Smooth muscle cell of trachea (primary cell): ENCODE measurements around the gene ZNF646. TPM values are rescaled to one million over a fixed set of nuclear protein-coding genes. Genes with fewer than 3 reads are reported as not detected.

ENCODE experiments used
- total RNA-seq: library from RNA; depleted of rRNA; stranded (reverse); fragments of >200 nt; gene quantifications from 2 replicates; pipeline ENCODE4 v1.2.1, GENCODE V29; 2014

The ZNF646 gene, protein sequence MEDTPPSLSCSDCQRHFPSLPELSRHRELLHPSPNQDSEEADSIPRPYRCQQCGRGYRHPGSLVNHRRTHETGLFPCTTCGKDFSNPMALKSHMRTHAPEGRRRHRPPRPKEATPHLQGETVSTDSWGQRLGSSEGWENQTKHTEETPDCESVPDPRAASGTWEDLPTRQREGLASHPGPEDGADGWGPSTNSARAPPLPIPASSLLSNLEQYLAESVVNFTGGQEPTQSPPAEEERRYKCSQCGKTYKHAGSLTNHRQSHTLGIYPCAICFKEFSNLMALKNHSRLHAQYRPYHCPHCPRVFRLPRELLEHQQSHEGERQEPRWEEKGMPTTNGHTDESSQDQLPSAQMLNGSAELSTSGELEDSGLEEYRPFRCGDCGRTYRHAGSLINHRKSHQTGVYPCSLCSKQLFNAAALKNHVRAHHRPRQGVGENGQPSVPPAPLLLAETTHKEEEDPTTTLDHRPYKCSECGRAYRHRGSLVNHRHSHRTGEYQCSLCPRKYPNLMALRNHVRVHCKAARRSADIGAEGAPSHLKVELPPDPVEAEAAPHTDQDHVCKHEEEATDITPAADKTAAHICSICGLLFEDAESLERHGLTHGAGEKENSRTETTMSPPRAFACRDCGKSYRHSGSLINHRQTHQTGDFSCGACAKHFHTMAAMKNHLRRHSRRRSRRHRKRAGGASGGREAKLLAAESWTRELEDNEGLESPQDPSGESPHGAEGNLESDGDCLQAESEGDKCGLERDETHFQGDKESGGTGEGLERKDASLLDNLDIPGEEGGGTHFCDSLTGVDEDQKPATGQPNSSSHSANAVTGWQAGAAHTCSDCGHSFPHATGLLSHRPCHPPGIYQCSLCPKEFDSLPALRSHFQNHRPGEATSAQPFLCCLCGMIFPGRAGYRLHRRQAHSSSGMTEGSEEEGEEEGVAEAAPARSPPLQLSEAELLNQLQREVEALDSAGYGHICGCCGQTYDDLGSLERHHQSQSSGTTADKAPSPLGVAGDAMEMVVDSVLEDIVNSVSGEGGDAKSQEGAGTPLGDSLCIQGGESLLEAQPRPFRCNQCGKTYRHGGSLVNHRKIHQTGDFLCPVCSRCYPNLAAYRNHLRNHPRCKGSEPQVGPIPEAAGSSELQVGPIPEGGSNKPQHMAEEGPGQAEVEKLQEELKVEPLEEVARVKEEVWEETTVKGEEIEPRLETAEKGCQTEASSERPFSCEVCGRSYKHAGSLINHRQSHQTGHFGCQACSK (N-terminal part only)
- total RNA-seq, result 13.5 and 22.7 TPM in 2 replicates

DNA sequence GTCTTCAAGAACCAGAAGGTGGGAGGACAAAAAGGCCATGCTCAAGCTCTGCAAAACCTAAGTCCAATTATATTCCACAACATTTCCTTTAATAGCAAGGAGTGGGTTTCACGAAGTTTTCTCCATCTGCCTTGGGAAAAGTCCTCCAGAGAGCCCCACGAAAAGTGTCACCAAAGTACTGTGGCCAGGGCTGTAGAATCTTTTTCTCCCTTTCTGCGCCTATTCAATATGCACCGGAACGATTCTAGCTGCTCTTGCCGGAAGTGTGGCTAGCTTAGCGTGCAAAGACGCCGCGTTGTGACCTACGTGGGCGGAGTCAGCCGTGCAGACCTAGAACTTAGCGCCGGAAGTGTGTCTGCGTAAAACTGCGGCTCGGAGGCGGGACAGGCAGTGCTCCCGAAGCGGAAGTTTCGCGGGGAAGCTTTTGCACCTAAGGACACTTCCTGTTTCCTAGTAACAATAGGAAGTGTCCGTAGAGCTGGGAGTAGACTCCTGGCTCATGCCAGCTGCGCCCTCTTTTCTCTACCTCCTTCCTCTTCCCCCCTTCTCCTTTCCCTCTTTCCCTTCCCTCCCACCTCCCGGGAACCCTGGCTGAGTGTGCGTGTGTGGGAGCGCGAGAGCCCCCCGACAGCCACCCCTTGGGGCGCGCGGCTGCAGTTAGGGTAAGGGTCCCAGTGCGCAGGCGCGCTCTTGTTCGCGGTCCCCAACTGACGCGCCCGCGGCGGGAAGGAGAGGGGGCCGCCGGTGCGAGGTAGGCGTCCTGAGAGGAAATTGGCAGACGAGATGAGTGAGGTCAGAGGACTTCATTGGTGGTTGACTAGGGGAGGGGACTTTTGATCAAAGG lies at the start of gene ZNF646, which contains the start of gene ZNF668:
Gene ZNF646, plus strand, starts transcription at position 453 of the 844 bp plus-strand sequence. CDS start 1,903 bp downstream, outside the sequence.
Gene ZNF668, minus strand, starts transcription at position 271 of the 844 bp plus-strand sequence. CDS start 9,781 bp downstream, outside the sequence.

DNA sequence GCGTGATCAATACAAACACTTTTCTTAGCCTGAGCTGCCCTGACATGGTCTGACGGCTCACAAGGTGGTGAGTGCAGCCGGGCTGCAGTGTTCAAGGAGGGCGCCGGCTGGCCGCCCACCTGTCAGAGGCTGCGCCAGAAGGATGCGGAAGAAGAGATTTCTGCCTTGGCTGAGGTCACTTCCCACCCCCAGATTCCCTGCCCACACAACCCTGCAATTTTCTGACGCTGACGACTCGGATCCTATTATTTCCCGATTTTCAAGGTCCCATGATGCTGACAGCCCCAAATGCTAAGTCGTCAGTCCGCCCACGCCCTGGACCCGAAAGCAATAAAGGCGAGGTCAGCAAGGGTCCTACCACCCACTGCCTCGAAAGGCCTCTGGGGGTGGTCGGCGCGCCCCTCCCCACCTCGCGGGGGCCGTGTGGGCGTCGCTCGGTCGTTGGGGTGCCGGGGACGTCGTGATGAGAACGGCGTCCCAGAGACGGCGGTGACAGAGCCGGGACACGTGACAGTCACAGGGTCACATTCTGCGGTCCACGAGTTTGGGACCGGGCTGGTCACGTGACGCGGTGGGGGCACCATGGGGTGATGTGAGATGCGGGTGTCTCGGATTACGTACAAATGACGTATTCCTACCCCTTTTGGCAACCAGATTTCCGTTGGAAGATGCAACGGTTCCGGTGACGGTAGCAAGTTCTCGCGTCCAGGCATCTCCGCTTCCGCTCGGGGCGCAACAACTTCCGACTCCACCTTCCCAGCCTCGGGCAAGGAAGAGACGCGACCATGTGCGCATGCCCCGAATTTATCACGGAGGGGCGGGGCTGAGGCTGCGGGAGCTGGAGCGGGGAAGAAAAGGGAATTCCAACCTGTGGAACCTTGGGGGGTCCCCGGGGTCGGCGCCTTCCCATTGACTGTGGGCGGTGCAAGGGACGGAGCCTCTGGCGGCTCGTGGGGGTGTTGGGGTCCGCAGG lies 41.2 kb upstream of the ZNF646 start, which contains the start of gene STX4:
Gene STX4, plus strand, starts transcription at position 823 of the 973 bp plus-strand sequence. CDS start 248 bp downstream, outside the sequence.

DNA sequence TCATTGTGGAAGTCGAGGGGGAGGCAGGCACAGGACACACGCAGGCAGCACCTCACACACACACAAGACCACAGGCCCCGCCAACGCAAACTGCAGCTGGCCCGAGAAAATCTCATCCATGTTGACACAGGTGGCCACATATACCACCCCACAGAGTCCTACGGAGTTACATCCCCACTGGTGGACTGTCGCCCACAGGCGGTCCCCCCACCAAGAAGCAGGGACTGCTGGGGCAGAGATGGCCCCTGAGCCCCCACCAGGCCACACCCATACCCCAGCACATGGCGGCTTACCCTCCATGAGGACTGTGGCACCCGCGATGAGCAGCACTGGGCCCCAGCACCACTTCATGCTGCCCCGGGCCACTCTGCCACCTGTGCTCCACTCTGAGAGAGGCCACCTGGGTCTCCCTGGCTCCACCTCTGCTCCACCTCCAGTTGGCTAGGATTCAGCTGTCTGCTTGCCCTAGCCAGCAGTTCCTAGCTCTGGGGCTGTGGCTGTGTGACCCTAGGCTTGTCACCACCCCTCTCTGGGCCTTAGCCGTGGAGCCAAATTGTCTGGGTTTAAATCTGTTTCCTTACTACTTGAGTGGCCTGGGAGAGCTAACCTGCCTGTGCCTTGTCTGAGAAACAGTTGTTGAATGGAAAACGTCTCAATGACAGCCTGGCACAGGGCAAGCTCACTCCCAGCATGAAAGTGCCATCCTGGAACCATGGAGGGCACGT lies 14.4 kb downstream of the ZNF646 start, which contains the start of gene PRSS53:
Gene PRSS53, minus strand, starts transcription at position 485 of the 725 bp plus-strand sequence. Its CDS starts 134 bp downstream, at position 351.

DNA sequence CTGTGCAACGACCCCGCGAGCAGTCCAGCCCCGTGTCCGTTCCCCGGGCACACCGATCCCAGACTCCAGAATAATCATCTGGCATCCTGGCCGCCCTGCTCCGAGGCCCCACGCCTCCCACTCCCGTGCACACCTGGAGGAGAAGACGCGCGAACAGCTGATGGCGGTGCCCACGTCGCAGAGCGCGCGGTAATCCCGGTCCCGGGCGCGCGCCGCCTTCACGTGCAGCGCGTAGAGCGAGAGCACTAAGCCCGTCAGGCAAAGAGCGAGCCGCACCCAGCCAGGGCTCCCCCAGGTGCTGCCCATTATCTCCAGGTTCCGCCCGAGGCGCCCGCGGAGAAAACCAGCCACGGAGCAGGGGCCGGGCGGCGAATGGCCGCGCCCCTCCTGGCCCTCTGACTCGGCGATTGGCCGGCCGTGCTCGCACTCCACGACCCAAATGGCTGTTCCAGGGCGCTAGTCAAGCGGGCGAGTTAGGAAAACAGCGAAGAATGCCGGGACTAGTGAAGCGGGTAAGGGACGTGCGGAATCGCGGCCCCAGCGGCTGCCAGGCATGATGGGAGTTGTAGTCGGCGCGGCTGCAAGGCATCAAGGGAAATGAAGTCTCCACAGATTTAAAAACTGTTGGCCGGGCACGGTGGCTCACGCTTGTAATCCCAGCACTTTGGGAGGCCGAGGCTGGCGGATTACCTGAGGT lies 20.4 kb downstream of the ZNF646 start, which contains the start of gene VKORC1:
Gene VKORC1, minus strand, starts transcription at position 374 of the 697 bp plus-strand sequence. Its CDS starts 68 bp downstream, at position 306.

DNA sequence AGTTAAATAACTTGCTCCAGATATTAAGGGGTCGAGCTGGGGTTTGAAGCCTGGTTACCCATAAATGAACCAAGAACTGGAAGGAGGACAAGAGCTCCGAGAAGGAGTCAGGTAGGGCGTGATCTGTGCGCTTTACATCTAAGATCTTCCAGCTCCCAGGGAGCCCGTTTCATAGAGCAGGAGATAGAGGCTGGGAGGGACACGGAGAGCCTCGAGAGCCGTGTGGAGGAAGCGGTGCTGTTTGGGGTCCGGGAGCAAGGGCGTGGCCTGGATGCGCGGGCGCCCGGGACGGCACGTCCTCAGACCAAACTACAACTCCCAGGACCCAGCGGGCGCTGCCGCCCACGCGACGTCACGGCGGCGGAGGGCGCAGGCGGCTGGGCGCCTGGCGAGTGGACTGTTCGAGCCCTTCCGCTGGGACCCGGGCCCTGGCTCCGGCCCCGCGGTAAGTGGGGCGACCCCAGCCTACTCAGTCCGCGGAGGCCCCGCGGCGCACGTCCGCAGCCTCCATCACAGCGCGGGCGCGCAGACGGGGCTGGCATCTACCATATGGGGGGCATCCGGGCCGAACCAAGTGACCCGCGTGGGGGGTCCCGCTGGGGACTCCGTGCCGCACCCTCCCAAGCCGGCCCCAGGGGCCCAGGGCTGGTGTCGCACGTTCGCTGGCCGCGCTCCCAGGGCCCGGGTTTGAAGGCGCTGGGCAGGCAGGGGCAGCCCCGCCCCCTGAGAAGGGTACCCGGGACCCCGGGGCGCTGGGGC lies 34.0 kb downstream of the ZNF646 start, which contains the start of gene BCKDK:
Gene BCKDK, plus strand, starts transcription at position 352 of the 759 bp plus-strand sequence. CDS start 838 bp downstream, outside the sequence.

DNA sequence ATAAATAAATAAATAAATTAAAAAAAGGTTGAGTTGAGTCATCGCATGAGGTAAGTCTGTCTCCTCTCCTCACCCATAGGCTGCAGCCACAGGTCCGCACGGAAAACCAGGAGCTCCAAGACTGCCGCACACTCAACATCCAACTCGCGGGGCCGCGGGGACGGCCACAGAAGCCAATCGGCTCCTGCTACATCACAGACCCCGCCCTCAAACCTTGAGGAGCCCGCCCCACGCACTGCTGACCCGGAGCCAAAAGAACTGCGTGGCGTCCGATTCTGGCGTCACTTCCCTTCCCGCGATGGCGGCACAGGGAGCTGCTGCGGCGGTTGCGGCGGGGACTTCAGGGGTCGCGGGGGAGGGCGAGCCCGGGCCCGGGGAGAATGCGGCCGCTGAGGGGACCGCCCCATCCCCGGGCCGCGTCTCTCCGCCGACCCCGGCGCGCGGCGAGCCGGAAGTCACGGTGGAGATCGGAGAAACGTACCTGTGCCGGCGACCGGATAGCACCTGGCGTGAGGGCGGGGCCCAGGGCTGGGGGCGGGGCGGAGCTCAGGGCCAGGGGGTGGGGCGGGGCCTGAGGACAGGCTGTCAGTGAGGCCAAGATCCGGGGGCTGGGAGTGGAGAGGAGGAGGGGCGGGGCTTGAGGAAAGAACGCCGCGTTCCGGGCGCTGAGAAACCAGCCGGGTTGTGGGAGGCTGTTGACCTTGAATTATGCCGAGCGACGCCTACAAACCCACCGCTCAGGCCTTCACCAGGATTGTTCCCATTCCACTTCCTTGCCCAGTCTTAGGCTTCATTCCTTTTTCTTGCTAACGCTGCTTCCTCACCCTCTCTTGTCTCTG lies 43.4 kb downstream of the ZNF646 start, which contains the start of gene KAT8:
Gene KAT8, plus strand, starts transcription at position 281 of the 839 bp plus-strand sequence. Its CDS starts 18 bp downstream, at position 299.

Other genes starting within 250 kb of the ZNF646 start
- 40.5 and 50.5 TPM in 2 replicates for gene BCL7C, start 180.3 kb upstream of the ZNF646 start, total RNA-seq
- gene CTF1, start 177.8 kb upstream of the ZNF646 start, total RNA-seq, result 3.3 and 6.1 TPM in 2 replicates
- gene FBXL19, start 150.8 kb upstream of the ZNF646 start, total RNA-seq, result 21.1 and 28.4 TPM in 2 replicates
- gene ORAI3, start 125.4 kb upstream of the ZNF646 start, total RNA-seq, result 59.5 and 97.1 TPM in 2 replicates
- gene SETD1A, start 116.7 kb upstream of the ZNF646 start, total RNA-seq, result 3.8 and 7.1 TPM in 2 replicates
- 49.7 and 76.7 TPM in 2 replicates for gene HSD3B7, start 89.2 kb upstream of the ZNF646 start, total RNA-seq
- 2.6 and 3.6 TPM in 2 replicates for gene STX1B, start 63.8 kb upstream of the ZNF646 start, total RNA-seq
- gene STX4, start 40.9 kb upstream of the ZNF646 start, total RNA-seq, result 27.5 and 32.3 TPM in 2 replicates
- gene ZNF668, start 182 bp upstream of the ZNF646 start, total RNA-seq, result 11.1 and 12.7 TPM in 2 replicates
- gene PRSS53, start 14.5 kb downstream of the ZNF646 start, total RNA-seq, result 2.5 and 2.8 TPM in 2 replicates
- gene VKORC1, start 20.4 kb downstream of the ZNF646 start, total RNA-seq, result 128 and 152 TPM in 2 replicates
- 26.5 and 39.5 TPM in 2 replicates for gene BCKDK, start 34.0 kb downstream of the ZNF646 start, total RNA-seq
- 37.2 and 39.0 TPM in 2 replicates for gene KAT8, start 43.2 kb downstream of the ZNF646 start, total RNA-seq
- not detected in 2 replicates for gene PRSS8, start 61.3 kb downstream of the ZNF646 start, total RNA-seq
- gene PRSS36, start 75.6 kb downstream of the ZNF646 start, total RNA-seq, result 0.17 and 0.29 TPM in 2 replicates
- gene FUS, start 105.7 kb downstream of the ZNF646 start, total RNA-seq, result 43.7 and 107 TPM in 2 replicates
- 120 and 136 TPM in 2 replicates for gene PYCARD, start 128.3 kb downstream of the ZNF646 start, total RNA-seq
- not detected in 2 replicates for gene TRIM72, start 139.7 kb downstream of the ZNF646 start, total RNA-seq
- not detected in 2 replicates for gene PYDC1, start 142.7 kb downstream of the ZNF646 start, total RNA-seq
- not detected in 2 replicates for gene ITGAM, start 185.6 kb downstream of the ZNF646 start, total RNA-seq